HAP-1 (cell line): ENCODE measurements around the gene TMEM132C.

Experiments
- DNase-seq, 2 experiments: peaks; one replicate each; pipeline ENCODE4 v3.0.0-alpha.2; 2016 to 2020; ENCODE audit warnings: low spot score in 2 of 2
- H3K27me3 ChIP-seq: fragments of 250-450 bp; sonication (Bioruptor Pico); 2 replicates; pipeline ENCODE4 v1.5.1; 2020; ENCODE audit warnings: low read depth, mild to moderate bottlenecking, moderate library complexity
- H3K36me3 ChIP-seq: fragments of 250-450 bp; sonication (Bioruptor Pico); replicated peaks from 2 replicates; pipeline ENCODE4 v1.5.1; 2020; ENCODE audit warnings: mild to moderate bottlenecking
- H3K4me1 ChIP-seq: fragments of 250-450 bp; sonication (Bioruptor Pico); 2 replicates; pipeline ENCODE4 v1.5.1; 2020; ENCODE audit warnings: mild to moderate bottlenecking
- H3K4me3 ChIP-seq: fragments of 250-450 bp; sonication (Bioruptor Pico); 2 replicates; pipeline ENCODE4 v1.5.1; 2020; ENCODE audit warnings: mild to moderate bottlenecking, moderate library complexity
- H3K9me3 ChIP-seq: fragments of 250-450 bp; sonication (Bioruptor Pico); 2 replicates; pipeline ENCODE4 v1.5.1; 2020; ENCODE audit warnings: mild to moderate bottlenecking, moderate library complexity
- in situ Hi-C: fragments of 300-500 bp; cut with MboI; formaldehyde crosslinking; loops from 3 replicates; pipeline ENCODE4 v1.14.3; 2020; ENCODE audit warnings: low sequenced_read_pairs, inconsistent platforms, mixed read lengths

Gene TMEM132C

GRCh38 chr12:128424931-128425431, 158.0 kb downstream of the TMEM132C start:
- no peak for DNase-seq
- no peaks in the 10 kb centered on the region for H3K36me3 ChIP-seq
- no peak overlapping the region for H3K4me3 ChIP-seq

DNA sequence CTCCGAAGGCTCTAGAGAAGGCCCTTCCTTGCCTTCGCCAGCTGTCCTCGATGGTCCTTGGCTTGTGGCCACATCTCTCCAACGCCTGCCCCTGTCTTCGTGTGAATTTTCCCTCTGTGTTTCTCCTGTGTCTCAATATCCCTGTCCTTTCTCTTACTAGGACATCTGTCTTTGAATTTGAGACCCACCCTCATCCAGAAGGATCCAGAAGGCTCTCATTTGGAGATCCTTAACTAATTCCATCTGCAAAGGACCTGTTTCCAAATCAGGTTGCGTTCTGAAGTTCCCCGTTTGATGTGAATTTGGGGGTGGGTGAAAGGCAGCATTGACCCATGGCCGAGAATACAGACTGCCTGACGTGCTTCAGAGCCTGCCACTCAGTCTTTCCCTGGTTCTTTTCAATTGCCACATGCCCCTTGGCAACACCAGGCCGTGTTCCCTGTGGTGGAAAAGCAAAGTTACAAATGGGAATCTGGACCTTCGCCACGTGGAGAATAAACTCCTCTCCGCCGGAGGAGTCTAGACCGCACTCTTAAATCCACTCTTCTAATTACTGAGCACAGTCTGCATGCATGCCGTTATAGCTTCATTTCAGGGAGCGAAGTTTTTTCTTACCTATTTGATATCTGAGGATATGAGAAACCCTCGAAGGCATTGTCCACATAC, 158.8 kb downstream of the TMEM132C start:
- no peak for DNase-seq
- in situ Hi-C loops: no loop called here
- Histone ChIP-seq H3K4me3 (no peak overlapping the region), H3K4me1 (no peaks in the 10 kb centered on the region), H3K36me3 (no peaks in the 10 kb centered on the region), H3K27me3 (no peaks in the 10 kb centered on the region), H3K9me3 (no peaks in the 10 kb centered on the region)

More at GRCh38 chr12:128424931-128425431, 158.0 kb downstream of the TMEM132C start:
- no peaks in the 10 kb centered on the region for H3K4me1 ChIP-seq
- H3K9me3 ChIP-seq: no peaks in the 10 kb centered on the region
- in situ Hi-C loops: no loop called here
- no peaks in the 10 kb centered on the region for H3K27me3 ChIP-seq

GRCh38 chr12:128426511-128426910, 159.5 kb downstream of the TMEM132C start:
- Histone ChIP-seq H3K27me3 (no peaks in the 10 kb centered on the region), H3K4me1 (no peaks in the 10 kb centered on the region), H3K9me3 (no peaks in the 10 kb centered on the region), H3K36me3 (no peaks in the 10 kb centered on the region), H3K4me3 (no peak overlapping the region)
- in situ Hi-C loops: no loop called here
- no peak for DNase-seq

DNA sequence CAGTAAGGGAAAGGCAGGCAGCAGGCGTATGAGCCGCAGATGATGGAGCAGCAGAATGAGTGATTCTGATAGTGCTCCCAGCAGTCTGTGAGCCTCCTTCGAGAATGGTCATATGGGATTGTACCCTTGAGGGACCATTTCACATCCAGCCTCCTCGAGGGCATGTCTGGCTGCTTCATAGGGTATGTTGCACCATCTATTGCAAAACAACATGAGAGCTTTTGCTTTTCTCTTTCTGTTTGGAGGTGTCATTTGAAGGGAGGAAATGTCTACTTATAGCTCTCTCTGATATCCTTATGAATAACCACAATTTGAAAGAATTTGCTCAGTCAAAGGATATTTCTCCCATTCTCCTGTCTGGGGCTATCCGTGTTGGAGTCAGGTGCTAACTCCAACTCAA, 172.8 kb downstream of the TMEM132C start:
- Histone ChIP-seq H3K36me3 (no peaks in the 10 kb centered on the region), H3K27me3 (no peaks in the 10 kb centered on the region), H3K4me3 (no peak overlapping the region), H3K9me3 (0 out of 2 replicates have a peak, but pooled peaks cover 2% of the 10 kb centered on the region), H3K4me1 (no peaks in the 10 kb centered on the region)
- in situ Hi-C loops: no loop called here
- DNase-seq: no peak

DNA sequence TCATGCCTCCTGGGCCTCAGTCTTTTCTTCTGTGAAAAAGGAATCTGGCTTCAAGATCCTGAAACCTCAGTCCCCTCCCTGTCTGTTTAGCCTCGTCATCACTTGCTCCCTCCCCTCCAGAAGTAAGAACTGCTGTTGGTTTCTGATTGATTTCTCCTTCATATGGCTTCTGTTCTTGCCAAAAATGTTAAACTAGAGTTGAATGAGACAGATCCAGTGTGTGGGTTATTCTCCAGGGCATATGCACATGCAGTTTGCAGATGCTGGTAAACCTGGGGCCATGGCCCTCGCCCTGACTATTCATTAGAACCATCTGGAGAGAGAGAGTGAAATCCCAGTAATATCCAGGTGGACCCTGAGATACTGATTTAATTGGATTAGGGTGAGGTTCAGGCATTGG, 175.1 kb downstream of the TMEM132C start:
- Histone ChIP-seq H3K9me3 (0 out of 2 replicates have a peak, but pooled peaks cover 2% of the 10 kb centered on the region), H3K4me3 (no peak overlapping the region), H3K27me3 (no peaks in the 10 kb centered on the region), H3K4me1 (no peaks in the 10 kb centered on the region), H3K36me3 (no peaks in the 10 kb centered on the region)
- in situ Hi-C loops: no loop called here
- no peak for DNase-seq

DNA sequence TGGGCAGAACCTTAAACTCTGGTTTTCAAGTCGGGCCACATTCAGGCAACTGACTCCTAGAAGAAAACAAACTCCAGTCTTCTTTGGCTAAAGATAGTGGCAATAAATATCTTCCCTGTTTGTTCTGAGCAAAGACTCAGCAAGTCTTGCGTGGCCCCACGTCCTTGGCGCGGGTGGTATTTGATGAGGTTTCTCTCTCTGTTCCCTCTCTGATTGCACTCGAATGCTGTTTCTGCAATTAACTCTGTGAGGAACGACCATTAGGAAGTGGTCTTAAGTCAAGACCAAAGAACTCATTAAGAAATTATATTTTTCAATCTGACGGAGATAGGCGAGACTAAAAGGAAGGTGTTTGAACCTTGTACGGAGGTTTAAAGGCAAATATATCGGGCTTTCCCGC, 177.6 kb downstream of the TMEM132C start:
- no peaks in the 10 kb centered on the region for H3K9me3 ChIP-seq
- H3K36me3 ChIP-seq: no peaks in the 10 kb centered on the region
- no peaks in the 10 kb centered on the region for H3K27me3 ChIP-seq
- H3K4me1 ChIP-seq: no peaks in the 10 kb centered on the region
- DNase-seq: no peak
- no peak overlapping the region for H3K4me3 ChIP-seq
- in situ Hi-C loops: no loop called here

- H3K4me3 ChIP-seq: no peak overlapping the region
- in situ Hi-C loops: no loop called here
- DNase-seq: no peak
- H3K9me3 ChIP-seq: no peaks in the 10 kb centered on the region
- H3K4me1 ChIP-seq: no peaks in the 10 kb centered on the region
- H3K27me3 ChIP-seq: no peaks in the 10 kb centered on the region
- no peaks in the 10 kb centered on the region for H3K36me3 ChIP-seq
Observed at GRCh38 chr12:128445415-128446127, 178.6 kb downstream of the TMEM132C start.

- no peak for DNase-seq
- in situ Hi-C loops: no loop called here
- H3K4me3 ChIP-seq: no peak overlapping the region
- no peaks in the 10 kb centered on the region for H3K27me3 ChIP-seq
- H3K36me3 ChIP-seq: no peaks in the 10 kb centered on the region
- H3K9me3 ChIP-seq: no peaks in the 10 kb centered on the region
- H3K4me1 ChIP-seq: no peaks in the 10 kb centered on the region
Observed at GRCh38 chr12:128449146-128449894, 182.3 kb downstream of the TMEM132C start.

GRCh38 chr12:128450810-128451209, 183.8 kb downstream of the TMEM132C start:
- no peaks in the 10 kb centered on the region for H3K36me3 ChIP-seq
- no peak for DNase-seq
- in situ Hi-C loops: no loop called here
- H3K4me1 ChIP-seq: no peaks in the 10 kb centered on the region
- no peak overlapping the region for H3K4me3 ChIP-seq
- H3K27me3 ChIP-seq: no peaks in the 10 kb centered on the region
- no peaks in the 10 kb centered on the region for H3K9me3 ChIP-seq

DNA sequence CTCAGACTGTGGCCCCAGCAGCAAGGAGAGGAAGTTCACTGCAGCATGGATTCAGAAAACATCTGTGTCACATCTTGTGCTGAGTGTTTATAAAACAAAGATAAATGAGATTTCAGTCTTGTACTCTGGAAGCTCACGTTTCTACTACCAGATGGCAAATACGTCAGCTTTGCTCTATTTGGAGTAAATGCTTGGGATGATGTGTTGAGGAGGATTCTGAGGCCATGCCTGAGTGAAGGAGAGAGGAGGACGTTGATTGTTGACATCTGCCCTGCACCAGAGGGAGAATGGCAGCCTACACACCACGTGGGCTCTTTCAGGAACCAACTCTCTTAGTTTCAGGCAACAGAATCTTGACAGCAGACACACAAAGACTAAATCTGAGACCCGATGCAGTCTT, 188.9 kb downstream of the TMEM132C start:
- Histone ChIP-seq H3K4me3 (no peak overlapping the region), H3K27me3 (no peaks in the 10 kb centered on the region), H3K36me3 (no peaks in the 10 kb centered on the region), H3K9me3 (no peaks in the 10 kb centered on the region), H3K4me1 (no peaks in the 10 kb centered on the region)
- in situ Hi-C loops: no loop called here
- DNase-seq: no peak

DNA sequence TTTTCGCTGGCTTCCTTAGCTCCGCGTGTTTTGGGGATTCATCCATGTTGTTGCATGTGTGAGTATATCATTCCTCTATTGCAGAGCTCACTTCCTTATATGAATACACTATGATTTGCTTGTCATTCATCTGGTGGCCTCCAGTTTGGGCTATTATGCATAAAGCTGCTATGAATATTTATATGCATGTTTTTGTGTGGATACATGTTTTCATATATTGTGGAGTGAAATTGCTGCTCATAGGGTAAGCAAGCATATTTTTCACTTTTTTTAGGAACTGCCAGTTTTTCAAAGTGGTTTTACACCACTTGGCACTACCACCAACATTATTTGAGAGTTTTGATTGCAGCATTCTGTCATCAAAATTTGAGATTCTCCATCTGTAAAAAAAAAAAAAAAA, 190.0 kb downstream of the TMEM132C start:
- Histone ChIP-seq H3K36me3 (no peaks in the 10 kb centered on the region), H3K4me3 (no peak overlapping the region), H3K9me3 (no peaks in the 10 kb centered on the region), H3K27me3 (no peaks in the 10 kb centered on the region), H3K4me1 (no peaks in the 10 kb centered on the region)
- DNase-seq: no peak
- in situ Hi-C loops: no loop called here

- Histone ChIP-seq H3K4me3 (no peak overlapping the region), H3K9me3 (no peaks in the 10 kb centered on the region), H3K27me3 (no peaks in the 10 kb centered on the region), H3K4me1 (no peaks in the 10 kb centered on the region), H3K36me3 (no peaks in the 10 kb centered on the region)
- in situ Hi-C loops: no loop called here
- no peak for DNase-seq
Observed at GRCh38 chr12:128458301-128458974, 191.5 kb downstream of the TMEM132C start.

DNA sequence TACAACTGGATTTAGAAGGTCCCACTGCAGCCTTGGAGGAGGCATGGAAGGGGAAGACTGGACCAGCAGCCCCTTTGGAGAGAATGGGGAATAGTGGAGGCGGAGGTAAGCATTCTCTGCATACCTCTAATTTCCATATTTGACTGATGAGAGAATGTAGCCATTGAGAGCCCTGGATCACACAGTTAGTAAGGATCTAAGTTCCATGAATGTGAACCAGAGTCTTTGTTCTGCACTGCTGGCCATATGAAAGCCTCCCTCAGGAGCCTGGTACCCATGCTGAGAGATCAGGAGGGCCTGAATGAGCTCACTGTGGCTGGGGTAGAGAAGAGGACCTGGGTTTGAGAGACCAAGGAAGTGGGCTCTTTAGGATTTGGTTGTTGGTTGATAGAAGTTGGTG, 192.1 kb downstream of the TMEM132C start:
- no peak for DNase-seq
- Histone ChIP-seq H3K9me3 (no peaks in the 10 kb centered on the region), H3K4me1 (no peaks in the 10 kb centered on the region), H3K27me3 (no peaks in the 10 kb centered on the region), H3K36me3 (no peaks in the 10 kb centered on the region), H3K4me3 (no peak overlapping the region)
- in situ Hi-C loops: no loop called here
